Measurements from ENCODE around the gene RPF1. TPM values are rescaled to one million over a fixed set of nuclear protein-coding genes. Genes with fewer than 3 reads are reported as not detected.

Gene RPF1
- total RNA-seq, 4 donors from 2014 or later = 35.9 to 61.9 (median 52.4) TPM

DNA sequence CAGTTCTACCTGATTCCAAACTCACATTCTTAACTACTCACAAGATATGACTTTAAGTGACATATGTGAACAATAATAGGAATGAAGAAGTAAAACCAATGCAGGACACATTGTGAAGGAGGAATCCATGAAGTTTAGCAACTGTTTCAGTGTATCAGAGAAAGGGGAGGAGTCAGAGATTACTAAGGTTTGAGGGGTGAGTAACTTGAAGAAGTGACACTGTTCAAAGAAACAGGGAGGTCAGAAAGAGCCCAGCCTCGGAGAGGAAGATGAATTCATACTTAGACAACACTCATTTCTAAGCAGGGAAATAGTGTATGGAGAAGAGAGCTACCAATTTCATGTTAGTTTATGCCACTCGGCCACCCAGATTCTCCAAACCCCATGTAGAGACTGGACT, 28.2 kb upstream of the RPF1 start:
- TF ChIP-seq POLR2A (IDR thresholded peaks at IDR 0.05) = no peak
- TF ChIP-seq, protein P1, sequence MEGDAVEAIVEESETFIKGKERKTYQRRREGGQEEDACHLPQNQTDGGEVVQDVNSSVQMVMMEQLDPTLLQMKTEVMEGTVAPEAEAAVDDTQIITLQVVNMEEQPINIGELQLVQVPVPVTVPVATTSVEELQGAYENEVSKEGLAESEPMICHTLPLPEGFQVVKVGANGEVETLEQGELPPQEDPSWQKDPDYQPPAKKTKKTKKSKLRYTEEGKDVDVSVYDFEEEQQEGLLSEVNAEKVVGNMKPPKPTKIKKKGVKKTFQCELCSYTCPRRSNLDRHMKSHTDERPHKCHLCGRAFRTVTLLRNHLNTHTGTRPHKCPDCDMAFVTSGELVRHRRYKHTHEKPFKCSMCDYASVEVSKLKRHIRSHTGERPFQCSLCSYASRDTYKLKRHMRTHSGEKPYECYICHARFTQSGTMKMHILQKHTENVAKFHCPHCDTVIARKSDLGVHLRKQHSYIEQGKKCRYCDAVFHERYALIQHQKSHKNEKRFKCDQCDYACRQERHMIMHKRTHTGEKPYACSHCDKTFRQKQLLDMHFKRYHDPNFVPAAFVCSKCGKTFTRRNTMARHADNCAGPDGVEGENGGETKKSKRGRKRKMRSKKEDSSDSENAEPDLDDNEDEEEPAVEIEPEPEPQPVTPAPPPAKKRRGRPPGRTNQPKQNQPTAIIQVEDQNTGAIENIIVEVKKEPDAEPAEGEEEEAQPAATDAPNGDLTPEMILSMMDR (IDR thresholded peaks at IDR 0.05 in 4 of 5, conservative IDR thresholded peaks at IDR 0.05 in 1 of 5) = no peak
- no peak overlapping the region for H3K27ac ChIP-seq
- no peaks in the 10 kb centered on the region for H3K4me1 ChIP-seq
- H3K4me3 ChIP-seq = no peak overlapping the region
- no peaks in the 10 kb centered on the region for H3K36me3 ChIP-seq
- intact Hi-C loops (cut with DNase I; ENCODE audit: low total_unique reads) (no loop called here), in situ Hi-C loops (cut with MboI; ENCODE audit: low sequenced_read_pairs in 4 of 4) (no loop called here)
- ATAC-seq = no peak
- H3K27me3 ChIP-seq = no peaks in the 10 kb centered on the region
- no peak for DNase-seq
- H3K9me3 ChIP-seq = no peaks in the 10 kb centered on the region

DNA sequence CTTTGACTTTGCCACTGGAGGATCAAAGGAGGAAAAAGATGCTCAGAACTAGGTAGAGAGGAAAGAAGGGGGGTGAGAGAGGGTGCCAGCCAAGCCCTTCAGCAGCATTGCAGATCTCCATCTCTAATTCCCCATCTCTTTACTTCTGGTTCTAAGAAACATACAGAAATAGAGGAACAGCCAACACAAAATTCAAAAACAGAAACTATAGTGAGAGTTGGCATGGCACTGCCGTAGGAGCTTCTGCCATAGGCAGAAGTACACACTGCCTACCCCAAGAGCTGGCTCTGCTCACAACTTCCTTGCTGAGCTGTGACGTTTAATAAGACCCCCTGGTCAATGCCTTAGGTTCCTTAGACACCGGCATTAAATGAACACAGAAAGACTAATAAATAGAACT, 26.6 kb upstream of the RPF1 start:
- ATAC-seq = no peak
- Histone ChIP-seq H3K27ac (no peak overlapping the region), H3K27me3 (no peaks in the 10 kb centered on the region), H3K36me3 (no peaks in the 10 kb centered on the region), H3K4me1 (no peaks in the 10 kb centered on the region), H3K4me3 (no peak overlapping the region), H3K9me3 (no peaks in the 10 kb centered on the region)
- DNase-seq = no peak
- in situ Hi-C loops (cut with MboI; ENCODE audit: low sequenced_read_pairs in 4 of 4) = no loop called here
- intact Hi-C loops (cut with DNase I; ENCODE audit: low total_unique reads) = no loop called here
- TF ChIP-seq POLR2A (IDR thresholded peaks at IDR 0.05) = no peak
- TF ChIP-seq, protein P1 (IDR thresholded peaks at IDR 0.05 in 4 of 5, conservative IDR thresholded peaks at IDR 0.05 in 1 of 5) = no peak

DNA sequence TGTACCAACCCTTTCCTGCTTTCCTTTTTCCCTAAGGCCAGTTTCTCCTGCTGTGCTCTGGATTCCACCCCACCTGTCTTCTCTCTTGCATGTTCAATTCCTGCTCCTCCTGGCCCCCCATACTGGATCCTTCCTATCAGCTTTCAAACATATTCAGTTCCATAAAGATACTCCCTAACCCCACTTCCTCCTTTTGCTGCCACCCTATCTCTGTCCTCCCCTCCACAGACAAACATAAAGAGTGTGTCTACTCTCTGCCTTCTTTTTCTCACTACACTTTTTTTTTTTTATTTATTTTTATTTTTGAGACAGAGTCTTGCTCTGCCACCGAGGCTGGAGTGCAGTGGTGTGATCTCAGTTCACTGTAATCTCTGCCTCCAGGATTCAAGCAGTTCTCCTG, 16.9 kb upstream of the RPF1 start:
- in situ Hi-C loops (cut with MboI; ENCODE audit: low sequenced_read_pairs in 4 of 4) (no loop called here), intact Hi-C loops (cut with DNase I; ENCODE audit: low total_unique reads) (no loop called here)
- DNase-seq (no peak), ATAC-seq (no peak)
- H3K27me3 ChIP-seq = peaks cover 0 to 8% (median 0%) of the 10 kb centered on the region in 3 donors
- no peak overlapping the region for H3K27ac ChIP-seq
- H3K4me3 ChIP-seq = no peak overlapping the region
- TF ChIP-seq POLR2A (IDR thresholded peaks at IDR 0.05) = no peak
- TF ChIP-seq, protein P1 (IDR thresholded peaks at IDR 0.05 in 4 of 5, conservative IDR thresholded peaks at IDR 0.05 in 1 of 5) = no peak
- no peaks in the 10 kb centered on the region for H3K9me3 ChIP-seq
- no peaks in the 10 kb centered on the region for H3K4me1 ChIP-seq
- no peaks in the 10 kb centered on the region for H3K36me3 ChIP-seq

DNA sequence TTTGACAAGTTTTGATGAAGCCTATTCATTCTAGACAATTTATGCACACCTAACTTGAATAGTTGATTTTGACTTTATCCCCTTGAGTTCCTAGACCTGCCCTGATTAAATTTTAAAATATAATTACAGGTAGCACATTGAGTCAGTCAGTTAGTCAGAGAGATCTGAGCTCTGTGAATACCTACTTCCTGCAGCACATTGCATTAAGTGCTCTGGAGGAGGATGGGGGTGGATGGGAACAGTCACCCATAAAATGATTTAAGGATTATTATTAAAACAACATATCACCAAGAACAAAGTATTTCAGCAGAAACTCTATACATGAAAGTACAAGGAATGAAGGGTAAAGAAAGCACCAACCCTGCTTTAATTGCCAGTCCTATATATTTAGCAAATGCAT, 11.8 kb upstream of the RPF1 start:
- Histone ChIP-seq H3K27ac (no peak overlapping the region), H3K36me3 (no peaks in the 10 kb centered on the region), H3K4me3 (no peak overlapping the region), H3K4me1 (no peaks in the 10 kb centered on the region), H3K9me3 (no peaks in the 10 kb centered on the region), H3K27me3 (peaks cover 2 to 19% (median 16%) of the 10 kb centered on the region in 3 donors)
- no peak for DNase-seq
- intact Hi-C loops (cut with DNase I; ENCODE audit: low total_unique reads) (no loop called here), in situ Hi-C loops (cut with MboI; ENCODE audit: low sequenced_read_pairs in 4 of 4) (no loop called here)
- no peak for ATAC-seq
- no peak for TF ChIP-seq POLR2A (IDR thresholded peaks at IDR 0.05)
- TF ChIP-seq, protein P1 (IDR thresholded peaks at IDR 0.05 in 4 of 5, conservative IDR thresholded peaks at IDR 0.05 in 1 of 5) = no peak

DNA sequence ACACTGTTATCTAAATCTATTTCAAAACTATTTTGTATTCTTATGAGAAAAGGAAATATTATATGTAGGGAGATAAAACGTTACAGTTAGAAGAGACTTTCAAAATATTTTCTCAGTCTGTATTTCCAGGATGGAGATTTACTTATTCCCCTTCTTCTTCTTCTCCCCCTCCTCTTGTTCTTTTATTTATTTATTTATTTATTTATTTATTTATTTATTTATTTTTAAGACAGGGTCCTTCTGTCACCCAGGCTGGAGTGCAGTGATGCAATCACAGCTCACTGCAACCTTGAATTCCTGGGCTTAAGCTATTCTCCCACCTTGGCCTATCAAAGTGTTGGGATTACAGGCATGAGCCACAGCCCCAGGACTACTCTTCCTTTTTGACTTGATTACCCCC, 2.8 kb upstream of the RPF1 start:
- Histone ChIP-seq H3K27me3 (peaks cover 7 to 40% (median 35%) of the 10 kb centered on the region in 3 donors), H3K4me3 (no peak overlapping the region), H3K27ac (no peak overlapping the region), H3K9me3 (no peaks in the 10 kb centered on the region), H3K36me3 (peaks cover 0 to 1% of the 10 kb centered on the region in 2 donors), H3K4me1 (peaks cover 14% of the 10 kb centered on the region in 2 donors)
- ATAC-seq (no peak), DNase-seq (no peak)
- TF ChIP-seq, protein P1 (IDR thresholded peaks at IDR 0.05 in 4 of 5, conservative IDR thresholded peaks at IDR 0.05 in 1 of 5) = no peak
- TF ChIP-seq POLR2A (IDR thresholded peaks at IDR 0.05) = no peak
- in situ Hi-C loops (cut with MboI; ENCODE audit: low sequenced_read_pairs in 4 of 4) (no loop called here), intact Hi-C loops (cut with DNase I; ENCODE audit: low total_unique reads) (loop anchor here (5.0 kb wide), 1 partner anchor 179 kb away; no protein-coding TSS in a partner anchor)
